Pancreas (tissue), 10 donors: Measurements from ENCODE around the gene RGS3. TPM values are rescaled to one million over a fixed set of nuclear protein-coding genes. Genes with fewer than 3 reads are reported as not detected.
A peak's percentile ranks its signal among the peaks of the same experiment; 100 is the strongest.

Source experiments
- ATAC-seq, 4 donors: fragments of 200-7000 bp; cut with Tn5 transposase; one replicate each; pipeline versions ENCODE4 v1.8.0 to v1.9.1; 2020; ENCODE audit warnings: mild to moderate bottlenecking in 4 of 4, moderate library complexity in 4 of 4
- DNase-seq, 6 donors: peaks; one replicate each; pipeline ENCODE4 v3.0.0-alpha.2; 2020
- FAIRE-seq: peaks from 2 replicates; lab custom pipeline; 2012; peaks lifted over from hg19 to GRCh38; lab: Jason Lieb, UNC
- H3K27ac ChIP-seq, 4 donors: fragments of 200-600 bp; sonication (generic); 1 replicate in 3 of 4; 2 replicates in 1 of 4; pipeline versions ENCODE4 v1.5.0 to v1.8.0; 2020
- H3K27me3 ChIP-seq, 4 donors: fragments of 200-600 bp; one replicate each; pipeline ENCODE4 v1.8.0; 2021
- H3K36me3 ChIP-seq, 3 donors: fragments of 200-600 bp; sonication (generic) in 1 of 3; one replicate each; pipeline versions ENCODE4 v1.5.0 to v1.8.0; 2020 to 2021
- H3K4me1 ChIP-seq, 3 donors: fragments of 200-600 bp; one replicate each; pipeline ENCODE4 v1.8.0; 2021
- H3K4me3 ChIP-seq, 4 donors: fragments of 200-600 bp; sonication (generic) in 2 of 4; one replicate each; pipeline versions ENCODE4 v1.5.0 to v1.8.0; 2020 to 2021
- H3K9me3 ChIP-seq, 4 donors: fragments of 200-600 bp; one replicate each; pipeline ENCODE4 v1.8.0; 2021
- CTCF ChIP-seq, 4 donors: fragments of 200-600 bp; sonication (generic) in 3 of 4; IDR thresholded peaks; one replicate each; pipeline versions ENCODE4 v1.5.0 to v1.8.0; 2021; ENCODE audit warnings: antibody characterized with exemption in 4 of 4
- WGBS, 2 donors: extraction: QIAGEN DNeasy Blood & Tissue Kit; methylation state at CpG; one replicate each; pipeline ENCODE4 v1.1.7; 2013; 5-methylcytosine and 5-hydroxymethylcytosine counted together
- intact Hi-C, 3 donors: fragments of 100-400 bp; cut with DNase I; formaldehyde crosslinking; loops; one replicate each; pipeline versions ENCODE4 v1.11.1 to v1.14.2; 2022
- polyA plus RNA-seq, 2 donors: library from polyadenylated mRNA; stranded (reverse); fragments of 200-250 nt; gene quantifications; one replicate each; pipeline ENCODE4 v1.2.3, GENCODE V29; 2013
- total RNA-seq, 6 donors: library from RNA; stranded (reverse); fragmentation: NEBNext Ultra II Directional in 4 of 6; extraction: Animal tissue kit (Norgen Biotek cat#: 25700) in 4 of 6; gene quantifications; one replicate each; pipeline versions ENCODE4 v1.2.1 to v1.2.4, GENCODE V29; 2021 to 2023
- donor health status: healthy with polysubstance abuse.
- donor health status: DM: no; HTN: no; CAD: no; lungs with moderate emphysema.
- donor health status: DM: no; HTN: no; CAD: no.
- donor health status: control.
- donor health status: control.
- donor health status: Bipolar disorder and iron deficiency.
- donor health status: DM: yes; HTN: yes; CAD: no.
- donor health status: DM: no; HTN: no; CAD: no.
- donor health status: DM: no; HTN: no; CAD: no.
- donor health status: DM: yes; HTN: yes; CAD: no.

RGS3 gene
- total and polyA plus RNA-seq, 8 donors, result 18.3 to 55.3 (median 32.6) TPM

- WGBS, 2 donors, result 92 to 93% methylated on average over 9 of the region's 9 CpGs
- no peaks in the 10 kb centered on the region for H3K36me3 ChIP-seq
- no peak for FAIRE-seq
- H3K4me1 ChIP-seq, result peaks cover 0 to 23% (median 14%) of the 10 kb centered on the region in 3 donors
- peak overlapping the region in 1 of 4 donors; percentile 83 for H3K27ac ChIP-seq
- H3K4me3 ChIP-seq, result no peak overlapping the region
- no peak for ATAC-seq
- DNase-seq, result no peak
- H3K27me3 ChIP-seq, result no peaks in the 10 kb centered on the region
- H3K9me3 ChIP-seq, result no peaks in the 10 kb centered on the region
- intact Hi-C loops, result no loop called here
- TF ChIP-seq CTCF (IDR thresholded peaks at IDR 0.05), result no peak
Measured at GRCh38 chr9:113608082-113608685, 144.7 kb downstream of the RGS3 start.

- DNase-seq (peak; percentile 81 to 92 (median 87)), ATAC-seq (peak; percentile 81 to 94 (median 93)), FAIRE-seq (no peak)
- intact Hi-C loops, result no loop called here
- WGBS, 2 donors, result 28 to 33% methylated on average over 21 of the region's 21 CpGs
- Histone ChIP-seq H3K36me3 (no peaks in the 10 kb centered on the region), H3K9me3 (no peaks in the 10 kb centered on the region), H3K27me3 (no peaks in the 10 kb centered on the region), H3K4me3 (no peak overlapping the region), H3K27ac (peak overlapping the region; percentile 70 to 88 (median 79)), H3K4me1 (peaks cover 0 to 23% (median 14%) of the 10 kb centered on the region in 3 donors)
- TF ChIP-seq CTCF (IDR thresholded peaks at IDR 0.05), result no peak
Measured at GRCh38 chr9:113609562-113610318, 146.2 kb downstream of the RGS3 start.

GRCh38 chr9:113611461-113612215, 148.1 kb downstream of the RGS3 start:
- intact Hi-C loops, result no loop called here
- no peak for ATAC-seq
- Histone ChIP-seq H3K36me3 (no peaks in the 10 kb centered on the region), H3K4me3 (no peak overlapping the region), H3K9me3 (no peaks in the 10 kb centered on the region), H3K4me1 (peaks cover 0 to 23% (median 14%) of the 10 kb centered on the region in 3 donors), H3K27ac (peak overlapping the region in 3 of 4 donors; percentile 75 to 88 (median 83)), H3K27me3 (no peaks in the 10 kb centered on the region)
- no peak for TF ChIP-seq CTCF (IDR thresholded peaks at IDR 0.05)
- DNase-seq, result peak in 1 of 6 donors; percentile 35
- 93 to 95% methylated on average over 6 of the region's 6 CpGs for WGBS, 2 donors
- FAIRE-seq, result no peak

GRCh38 chr9:113612216-113612747, 148.8 kb downstream of the RGS3 start:
- WGBS, 2 donors, result 82 to 84% methylated on average over 11 of the region's 11 CpGs
- intact Hi-C loops, result no loop called here
- Histone ChIP-seq H3K9me3 (no peaks in the 10 kb centered on the region), H3K27me3 (no peaks in the 10 kb centered on the region), H3K4me3 (no peak overlapping the region), H3K4me1 (peaks cover 0 to 23% (median 14%) of the 10 kb centered on the region in 3 donors), H3K27ac (no peak overlapping the region), H3K36me3 (no peaks in the 10 kb centered on the region)
- no peak for FAIRE-seq
- no peak for TF ChIP-seq CTCF (IDR thresholded peaks at IDR 0.05)
- no peak for ATAC-seq
- DNase-seq, result peak in 1 of 6 donors; percentile 20
